SK-N-SH (cell line): ENCODE measurements around the gene SSUH2. TPM values are rescaled to one million over a fixed set of nuclear protein-coding genes. Genes with fewer than 3 reads are reported as not detected.

ENCODE experiments used
- CTCF ChIA-PET: fragments of 300-600, 350-600 bp; formaldehyde crosslinking; extraction: SDS; loops from one replicate; lab custom pipeline; 2021; lab: Yijun Ruan, JAX
- POLR2A ChIA-PET: fragments of 350-600 bp; sonication (Branson Sonifier 250); formaldehyde crosslinking; extraction: SDS; loops from one replicate; lab custom pipeline; 2020; ENCODE audit warnings: antibody characterized with exemption, inconsistent platforms; lab: Yijun Ruan, JAX
- DNase-seq: peaks from one replicate; pipeline ENCODE4 v3.0.0; 2012
- H2AFZ ChIP-seq: fragments of 200-600 bp; sonication (generic); 2 replicates; pipeline ENCODE4 v1.8.1; 2016; ENCODE audit warnings: antibody characterized with exemption, mild to moderate bottlenecking, low read depth
- H3F3A ChIP-seq: fragments of 200-600 bp; sonication (generic); replicated peaks from 2 replicates; pipeline ENCODE3; 2016; ENCODE audit warnings: antibody characterized with exemption, mild to moderate bottlenecking; ENCODE audit not compliant: insufficient read depth
- H3K27ac ChIP-seq, 2 experiments: fragments of 200-500 bp in 1 of 2; fragments of 200-600 bp in 1 of 2; sonication (Bioruptor generic) in 1 of 2; sonication (generic), shearing (Covaris generic) in 1 of 2; 2 replicates each; pipeline versions ENCODE4 v1.5.1 to v1.6.1; 2014 to 2016; ENCODE audit warnings: low read depth in 2 of 2, inconsistent platforms in 1 of 2, low read length in 1 of 2, mild to moderate bottlenecking in 1 of 2, mixed read lengths in 1 of 2
- H3K27me3 ChIP-seq: fragments of 200-600 bp; sonication (generic), shearing (Covaris generic); 2 replicates; pipeline ENCODE4 v1.6.1; 2016; ENCODE audit warnings: mixed run types; ENCODE audit not compliant: insufficient read depth
- H3K36me3 ChIP-seq, 2 experiments: fragments of 200-500 bp in 1 of 2; fragments of 200-600 bp in 1 of 2; sonication (Bioruptor generic) in 1 of 2; sonication (generic) in 1 of 2; replicated peaks in 1 of 2; 2 replicates each; pipeline versions ENCODE3 to v1.5.1; 2014 to 2016; ENCODE audit warnings: low read length in 1 of 2, mild to moderate bottlenecking in 1 of 2; ENCODE audit not compliant: insufficient read depth in 2 of 2, control insufficient read depth in 1 of 2
- H3K4me1 ChIP-seq, 2 experiments: fragments of 200-500 bp in 1 of 2; fragments of 200-600 bp in 1 of 2; sonication (Bioruptor generic) in 1 of 2; sonication (generic), shearing (Covaris generic) in 1 of 2; 2 replicates each; pipeline versions ENCODE4 v1.5.1 to v1.6.1; 2014 to 2016; ENCODE audit warnings: low read depth in 1 of 2, low read length in 1 of 2, mixed run types in 1 of 2; ENCODE audit not compliant: insufficient read depth in 2 of 2, control insufficient read depth in 1 of 2
- H3K4me2 ChIP-seq: fragments of 200-600 bp; sonication (generic), shearing (Covaris generic); 2 replicates; pipeline ENCODE4 v1.6.1; 2017; ENCODE audit warnings: mixed run types
- H3K4me3 ChIP-seq, 2 experiments: fragments of 200-500 bp in 1 of 2; fragments of 200-600 bp in 1 of 2; sonication (Bioruptor generic) in 1 of 2; sonication (generic), shearing (Covaris generic) in 1 of 2; 2 replicates each; pipeline versions ENCODE4 v1.5.1 to v1.8.1; 2014 to 2016; ENCODE audit warnings: low read depth in 2 of 2, inconsistent platforms in 1 of 2, low read length in 1 of 2, mild to moderate bottlenecking in 1 of 2, mixed read lengths in 1 of 2, moderate library complexity in 1 of 2
- H3K79me2 ChIP-seq: fragments of 200-600 bp; sonication (generic); 2 replicates; pipeline ENCODE4 v1.8.1; 2017; ENCODE audit warnings: mild to moderate bottlenecking; ENCODE audit not compliant: insufficient read depth
- H3K9ac ChIP-seq: fragments of 200-600 bp; sonication (generic); 2 replicates; pipeline ENCODE4 v1.6.1; 2017; ENCODE audit warnings: mixed run types
- H3K9me2 ChIP-seq: fragments of 200-600 bp; sonication (generic); 2 replicates; pipeline ENCODE4 v1.6.1; 2017; ENCODE audit warnings: mixed run types
- H3K9me3 ChIP-seq: fragments of 200-600 bp; sonication (generic); 2 replicates; pipeline ENCODE4 v1.6.1; 2017; ENCODE audit warnings: mixed run types, mild to moderate bottlenecking, moderate library complexity
- H4K20me1 ChIP-seq: fragments of 200-600 bp; sonication (generic); 2 replicates; pipeline ENCODE4 v1.6.1; 2017; ENCODE audit warnings: mild to moderate bottlenecking, mixed run types; ENCODE audit not compliant: insufficient read depth
- ELF1 ChIP-seq: IDR thresholded peaks from 2 replicates; pipeline ENCODE4 v1.4.0; 2012
- EZH2phosphoT487 ChIP-seq: fragments of 200-600 bp; sonication (generic); IDR thresholded peaks from 2 replicates; pipeline ENCODE4 v1.6.1; 2017; ENCODE audit warnings: low read depth, mixed run types, mild to moderate bottlenecking, antibody characterized with exemption, moderate library complexity, borderline replicate concordance
- GATA2 ChIP-seq: sonication (generic); formaldehyde crosslinking; IDR thresholded peaks from 2 replicates; pipeline ENCODE4 v1.5.0; 2020; ENCODE audit warnings: mild to moderate bottlenecking, missing genetic modification reagents
- JUND ChIP-seq: IDR thresholded peaks from 2 replicates; pipeline ENCODE4 v1.4.0; 2012
- MXI1 ChIP-seq: IDR thresholded peaks from 2 replicates; pipeline ENCODE4 v1.6.1; 2012; ENCODE audit warnings: mild to moderate bottlenecking, low read depth, low read length, improper control_type of control experiment
- NRF1 ChIP-seq: IDR thresholded peaks from 2 replicates; pipeline ENCODE4 v1.6.1; 2012; ENCODE audit warnings: low read depth, mild to moderate bottlenecking, low read length
- POLR2AphosphoS5 ChIP-seq: IDR thresholded peaks from 2 replicates; pipeline ENCODE4 v1.6.1; 2012; ENCODE audit warnings: low read depth, low read length
- RAD21 ChIP-seq: IDR thresholded peaks from 2 replicates; pipeline ENCODE4 v1.6.1; 2012; ENCODE audit warnings: mild to moderate bottlenecking, low read length
- RCOR1 ChIP-seq: fragments of 150-350 bp; IDR thresholded peaks from 2 replicates; pipeline ENCODE4 v1.6.1; 2017; ENCODE audit warnings: antibody characterized with exemption, low read length
- RFX5 ChIP-seq: IDR thresholded peaks from 2 replicates; pipeline ENCODE4 v1.6.1; 2012; ENCODE audit warnings: mild to moderate bottlenecking, improper control_type of control experiment, low read length
- SIN3A ChIP-seq: IDR thresholded peaks from 2 replicates; pipeline ENCODE4 v1.6.1; 2012; ENCODE audit warnings: low read depth, mild to moderate bottlenecking, low read length, moderate library complexity, borderline replicate concordance
- SMC3 ChIP-seq: IDR thresholded peaks from 2 replicates; pipeline ENCODE4 v1.6.1; 2012; ENCODE audit warnings: low read depth, low read length, improper control_type of control experiment
- TAF1 ChIP-seq: IDR thresholded peaks from 2 replicates; pipeline ENCODE4 v1.6.1; 2012; ENCODE audit warnings: low read depth, mild to moderate bottlenecking, low read length, moderate library complexity, borderline replicate concordance
- TCF12 ChIP-seq: IDR thresholded peaks from 2 replicates; pipeline ENCODE4 v1.4.0; 2012
- YY1 ChIP-seq: IDR thresholded peaks from 2 replicates; pipeline ENCODE4 v1.4.0; 2012; ENCODE audit warnings: low read depth, mild to moderate bottlenecking
- WGBS: methylation state at CpG from one replicate; pipeline ENCODE4 v1.1.6; 2017; ENCODE audit warnings: low lambda C conversion rate; 5-methylcytosine and 5-hydroxymethylcytosine counted together
- polyA plus RNA-seq, 3 experiments: library from polyadenylated mRNA; depleted of rRNA; stranded (reverse); fragments of >200 nt; gene quantifications; 2 replicates each; pipeline ENCODE4 v1.2.3, GENCODE V29; 2012
- TF ChIP-seq, protein P1 (sequence below): fragments of 150-350 bp; IDR thresholded peaks from 2 replicates; pipeline ENCODE4 v1.6.1; 2017; ENCODE audit warnings: antibody characterized with exemption, low read length, low read depth, borderline replicate concordance
- TF ChIP-seq, protein P2 (sequence below): IDR thresholded peaks from 2 replicates; pipeline ENCODE4; 2012
- TF ChIP-seq, protein P3 (sequence below): IDR thresholded peaks from 2 replicates; pipeline ENCODE4 v1.6.1; 2012; ENCODE audit warnings: mild to moderate bottlenecking, low read depth, low read length, moderate library complexity

SSUH2 gene
- polyA plus RNA-seq, 1 of the 3 experiments (the other 2 are of a cell fraction) = 0.18 TPM

DNA sequence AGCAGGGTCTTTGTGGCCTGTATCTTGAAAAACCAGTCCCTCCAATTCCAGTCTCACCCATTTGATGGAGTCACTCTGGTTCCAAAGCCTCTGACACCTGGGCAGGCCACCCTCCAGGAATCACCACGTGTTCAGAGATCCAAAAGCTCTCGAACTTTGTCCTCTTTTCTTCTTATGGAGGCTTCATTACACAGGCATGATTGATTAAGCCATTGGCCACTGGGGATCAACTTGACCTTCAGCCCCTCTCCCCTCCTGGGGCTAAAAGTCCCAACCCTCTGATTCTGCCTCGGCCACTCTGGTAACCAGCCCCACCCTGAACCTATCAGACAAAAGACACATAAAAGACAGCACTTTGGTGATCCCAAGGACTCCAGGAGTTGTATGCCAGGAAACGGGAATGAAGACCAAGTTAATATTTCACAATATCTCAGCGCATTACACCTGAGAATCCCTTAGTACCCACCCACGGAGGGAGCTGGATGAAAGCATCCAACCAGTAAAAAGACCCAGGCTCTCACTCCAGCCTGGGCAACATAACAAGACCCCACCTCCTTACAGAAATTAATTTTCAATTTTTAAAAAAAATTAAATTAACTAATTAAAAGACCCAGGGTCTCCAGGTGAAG is 23.0 kb upstream of the SSUH2 start:
- CTCF ChIA-PET = no interaction called here
- 76% methylated on average over 6 of the region's 6 CpGs for WGBS

More for the DNA sequence above, 23.0 kb upstream of the SSUH2 start:
- Histone ChIP-seq H3K9ac (no peak overlapping the region), H3K4me3 (no peak overlapping the region), H3K36me3 (no peaks in the 10 kb centered on the region), H3K27ac (no peak overlapping the region), H3K9me3 (no peaks in the 10 kb centered on the region), H4K20me1 (no peaks in the 10 kb centered on the region), H2AFZ (no peak overlapping the region), H3K9me2 (no peaks in the 10 kb centered on the region), H3K27me3 (no peaks in the 10 kb centered on the region), H3K4me2 (no peak overlapping the region), H3F3A (no peaks in the 10 kb centered on the region), H3K4me1 (peaks cover 0 to 10% of the 10 kb centered on the region in 2 experiments; a peak in 2 of 4 replicates), H3K79me2 (no peaks in the 10 kb centered on the region)
- DNase-seq = no peak
- POLR2A ChIA-PET = no interaction called here
- no peak for TF ChIP-seq SMC3
- no peak for TF ChIP-seq MXI1
- no peak for TF ChIP-seq YY1
- no peak for TF ChIP-seq EZH2phosphoT487
- TF ChIP-seq RAD21 = no peak
- TF ChIP-seq, protein P1, sequence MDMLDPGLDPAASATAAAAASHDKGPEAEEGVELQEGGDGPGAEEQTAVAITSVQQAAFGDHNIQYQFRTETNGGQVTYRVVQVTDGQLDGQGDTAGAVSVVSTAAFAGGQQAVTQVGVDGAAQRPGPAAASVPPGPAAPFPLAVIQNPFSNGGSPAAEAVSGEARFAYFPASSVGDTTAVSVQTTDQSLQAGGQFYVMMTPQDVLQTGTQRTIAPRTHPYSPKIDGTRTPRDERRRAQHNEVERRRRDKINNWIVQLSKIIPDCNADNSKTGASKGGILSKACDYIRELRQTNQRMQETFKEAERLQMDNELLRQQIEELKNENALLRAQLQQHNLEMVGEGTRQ = no peak
- TF ChIP-seq NRF1 = no peak
- TF ChIP-seq RFX5 = no peak
- TF ChIP-seq TCF12 = no peak
- TF ChIP-seq, protein P2, sequence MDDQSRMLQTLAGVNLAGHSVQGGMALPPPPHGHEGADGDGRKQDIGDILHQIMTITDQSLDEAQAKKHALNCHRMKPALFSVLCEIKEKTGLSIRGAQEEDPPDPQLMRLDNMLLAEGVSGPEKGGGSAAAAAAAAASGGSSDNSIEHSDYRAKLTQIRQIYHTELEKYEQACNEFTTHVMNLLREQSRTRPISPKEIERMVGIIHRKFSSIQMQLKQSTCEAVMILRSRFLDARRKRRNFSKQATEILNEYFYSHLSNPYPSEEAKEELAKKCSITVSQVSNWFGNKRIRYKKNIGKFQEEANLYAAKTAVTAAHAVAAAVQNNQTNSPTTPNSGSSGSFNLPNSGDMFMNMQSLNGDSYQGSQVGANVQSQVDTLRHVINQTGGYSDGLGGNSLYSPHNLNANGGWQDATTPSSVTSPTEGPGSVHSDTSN = no peak
- TF ChIP-seq TAF1 = no peak
- no peak for TF ChIP-seq GATA2 (CRISPR knock-in tag)
- TF ChIP-seq ELF1 = no peak
- TF ChIP-seq RCOR1 = no peak
- TF ChIP-seq JUND = no peak
- TF ChIP-seq POLR2AphosphoS5 = no peak
- TF ChIP-seq, protein P3, sequence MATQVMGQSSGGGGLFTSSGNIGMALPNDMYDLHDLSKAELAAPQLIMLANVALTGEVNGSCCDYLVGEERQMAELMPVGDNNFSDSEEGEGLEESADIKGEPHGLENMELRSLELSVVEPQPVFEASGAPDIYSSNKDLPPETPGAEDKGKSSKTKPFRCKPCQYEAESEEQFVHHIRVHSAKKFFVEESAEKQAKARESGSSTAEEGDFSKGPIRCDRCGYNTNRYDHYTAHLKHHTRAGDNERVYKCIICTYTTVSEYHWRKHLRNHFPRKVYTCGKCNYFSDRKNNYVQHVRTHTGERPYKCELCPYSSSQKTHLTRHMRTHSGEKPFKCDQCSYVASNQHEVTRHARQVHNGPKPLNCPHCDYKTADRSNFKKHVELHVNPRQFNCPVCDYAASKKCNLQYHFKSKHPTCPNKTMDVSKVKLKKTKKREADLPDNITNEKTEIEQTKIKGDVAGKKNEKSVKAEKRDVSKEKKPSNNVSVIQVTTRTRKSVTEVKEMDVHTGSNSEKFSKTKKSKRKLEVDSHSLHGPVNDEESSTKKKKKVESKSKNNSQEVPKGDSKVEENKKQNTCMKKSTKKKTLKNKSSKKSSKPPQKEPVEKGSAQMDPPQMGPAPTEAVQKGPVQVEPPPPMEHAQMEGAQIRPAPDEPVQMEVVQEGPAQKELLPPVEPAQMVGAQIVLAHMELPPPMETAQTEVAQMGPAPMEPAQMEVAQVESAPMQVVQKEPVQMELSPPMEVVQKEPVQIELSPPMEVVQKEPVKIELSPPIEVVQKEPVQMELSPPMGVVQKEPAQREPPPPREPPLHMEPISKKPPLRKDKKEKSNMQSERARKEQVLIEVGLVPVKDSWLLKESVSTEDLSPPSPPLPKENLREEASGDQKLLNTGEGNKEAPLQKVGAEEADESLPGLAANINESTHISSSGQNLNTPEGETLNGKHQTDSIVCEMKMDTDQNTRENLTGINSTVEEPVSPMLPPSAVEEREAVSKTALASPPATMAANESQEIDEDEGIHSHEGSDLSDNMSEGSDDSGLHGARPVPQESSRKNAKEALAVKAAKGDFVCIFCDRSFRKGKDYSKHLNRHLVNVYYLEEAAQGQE = no peak
- TF ChIP-seq SIN3A = no peak
